Activated CD4-positive, CD25-positive, alpha-beta regulatory T cell treated with anti-CD3 and anti-CD28 coated beads, Interleukin-2, amount 50 U/mL, for 72 hours (primary cell): Measurements from ENCODE around the gene TNFRSF12A.
"Not testable (repeated sequence)": the region's sequence is repeated elsewhere in the genome, so short reads cannot be mapped to it uniquely, and the experiment has no call there.

Source experiments
- DNase-seq: peaks from one replicate; pipeline ENCODE4 v3.0.0; 2021

Gene TNFRSF12A

GRCh38 chr16:3069146-3069545, 49.0 kb downstream of the TNFRSF12A start:
- DNase-seq = not testable (repeated sequence)

GRCh38 chr16:3070608-3071111, 50.5 kb downstream of the TNFRSF12A start:
- DNase-seq = no peak

DNA sequence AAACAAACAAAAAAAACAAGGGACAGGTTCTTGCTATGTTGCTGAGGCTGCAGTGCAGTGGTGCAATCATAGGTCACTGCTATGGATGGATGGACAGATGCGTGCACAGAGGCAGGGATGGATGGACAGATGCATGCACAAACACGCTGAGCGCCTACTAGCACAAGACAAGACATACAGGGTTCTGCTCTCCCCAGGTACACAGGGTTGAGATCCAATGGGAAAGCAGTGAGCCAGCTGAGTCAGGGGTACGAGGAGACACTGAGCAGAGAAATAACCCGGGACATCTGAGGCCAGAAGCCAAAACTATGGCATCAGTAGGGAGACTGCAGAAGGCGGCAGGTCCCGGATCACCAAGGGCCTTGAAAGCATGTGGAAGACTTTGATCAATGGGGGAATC, 51.5 kb downstream of the TNFRSF12A start:
- no peak for DNase-seq
